Aorta (tissue), 5 donors: ENCODE measurements around the gene SLC37A4. TPM values are rescaled to one million over a fixed set of nuclear protein-coding genes. Genes with fewer than 3 reads are reported as not detected.
A peak's percentile ranks its signal among the peaks of the same experiment; 100 is the strongest.
"Not testable (repeated sequence)": the region's sequence is repeated elsewhere in the genome, so short reads cannot be mapped to it uniquely, and the experiment has no call there.

Experiments used
- ATAC-seq: fragments of 200-7000 bp; cut with Tn5 transposase; one replicate; pipeline ENCODE4 v1.9.1; 2022; ENCODE audit warnings: moderate library complexity; ENCODE audit not compliant: low FRiP score
- DNase-seq, 2 donors: peaks; one replicate each; pipeline ENCODE4 v3.0.0-alpha.2; 2020
- H3K27ac ChIP-seq, 2 donors: one replicate each; pipeline ENCODE4 v1.5.1; 2013; ENCODE audit warnings: low read length in 2 of 2, mild to moderate bottlenecking in 2 of 2, moderate library complexity in 2 of 2, control low read depth in 1 of 2, inconsistent platforms in 1 of 2, low read depth in 1 of 2
- H3K27me3 ChIP-seq, 2 donors: one replicate each; pipeline ENCODE4 v1.6.1; 2013; ENCODE audit warnings: control low read depth in 1 of 2, low read length in 1 of 2, mild to moderate bottlenecking in 1 of 2, moderate library complexity in 1 of 2; ENCODE audit not compliant: insufficient read depth in 2 of 2, control insufficient read depth in 1 of 2
- H3K36me3 ChIP-seq, 2 donors: one replicate each; pipeline ENCODE4 v1.6.1; 2013; ENCODE audit warnings: control low read depth in 1 of 2, low read length in 1 of 2, mild to moderate bottlenecking in 1 of 2; ENCODE audit not compliant: insufficient read depth in 2 of 2, control insufficient read depth in 1 of 2
- H3K4me1 ChIP-seq, 2 donors: one replicate each; pipeline ENCODE4 v1.6.1; 2013; ENCODE audit warnings: low read length in 2 of 2, control low read depth in 1 of 2, mild to moderate bottlenecking in 1 of 2, moderate library complexity in 1 of 2; ENCODE audit not compliant: insufficient read depth in 2 of 2, control insufficient read depth in 1 of 2
- H3K4me3 ChIP-seq, 2 donors: one replicate each; pipeline ENCODE4 v1.5.1; 2013; ENCODE audit warnings: low read length in 2 of 2, control low read depth in 1 of 2, mild to moderate bottlenecking in 1 of 2
- H3K9me3 ChIP-seq: one replicate; pipeline ENCODE4 v1.6.1; 2013; ENCODE audit warnings: mild to moderate bottlenecking, low read length; ENCODE audit not compliant: control insufficient read depth
- WGBS, 2 donors: extraction: QIAGEN DNeasy Blood & Tissue Kit; methylation state at CpG; one replicate each; pipeline ENCODE4 v1.1.7; 2013; 5-methylcytosine and 5-hydroxymethylcytosine counted together
- intact Hi-C, 2 donors: fragments of 100-400 bp; cut with DNase I; formaldehyde crosslinking; loops; one replicate each; pipeline versions ENCODE4 v1.14.2 to v1.15.0; 2022
- polyA plus RNA-seq, 2 donors: library from polyadenylated mRNA; stranded (reverse); fragments of 200-250 nt; gene quantifications; one replicate each; pipeline ENCODE4 v1.2.3, GENCODE V29; 2013
- total RNA-seq, 2 donors: library from RNA; stranded (reverse); fragmentation: NEBNext Ultra II Directional; extraction: Animal tissue kit (Norgen Biotek cat#: 25700); gene quantifications; one replicate each; pipeline ENCODE4 v1.2.1, GENCODE V29; 2021
- donor health status: healthy with polysubstance abuse.
- donor health status: Bipolar disorder and iron deficiency.
- donor health status: DM: no; HTN: no; CAD: no.
- donor health status: DM: no; HTN: no; CAD: no.
- donor health status: DM: yes; HTN: yes; CAD: no.

Gene SLC37A4
- total and polyA plus RNA-seq, 4 donors = 7.8 to 12.9 (median 8.7) TPM

GRCh38 chr11:119047205-119047604 is 16.5 kb upstream of the SLC37A4 start:
- Histone ChIP-seq H3K27me3 (no peaks in the 10 kb centered on the region), H3K4me3 (no peak overlapping the region), H3K4me1 (no peaks in the 10 kb centered on the region), H3K27ac (no peak overlapping the region), H3K36me3 (peaks cover 0 to 10% of the 10 kb centered on the region in 2 donors), H3K9me3 (no peaks in the 10 kb centered on the region)
- ATAC-seq (no peak), DNase-seq (no peak)
- 96 to 97% methylated on average over 6 of the region's 6 CpGs for WGBS, 2 donors
- intact Hi-C loops = no loop called here

- peaks cover 0 to 8% of the 10 kb centered on the region in 2 donors for H3K36me3 ChIP-seq
- intact Hi-C loops = no loop called here
- DNase-seq = no peak
- H3K4me1 ChIP-seq = no peaks in the 10 kb centered on the region
- H3K4me3 ChIP-seq = no peak overlapping the region
- WGBS, 2 donors = 93 to 95% methylated on average over 6 of the region's 6 CpGs
- no peak overlapping the region for H3K27ac ChIP-seq
- no peak for ATAC-seq
- no peaks in the 10 kb centered on the region for H3K9me3 ChIP-seq
- no peaks in the 10 kb centered on the region for H3K27me3 ChIP-seq
These were observed 15.8 kb upstream of the SLC37A4 start for GRCh38 chr11:119046489-119046888.

GRCh38 chr11:119044708-119045107 is 14.0 kb upstream of the SLC37A4 start:
- ATAC-seq = no peak
- Histone ChIP-seq H3K27me3 (no peaks in the 10 kb centered on the region), H3K9me3 (no peaks in the 10 kb centered on the region), H3K27ac (no peak overlapping the region), H3K4me3 (no peak overlapping the region), H3K36me3 (peaks cover 0 to 8% of the 10 kb centered on the region in 2 donors), H3K4me1 (no peaks in the 10 kb centered on the region)
- intact Hi-C loops = no loop called here
- 55 to 65% methylated on average over 6 of the region's 6 CpGs for WGBS, 2 donors
- no peak for DNase-seq

GRCh38 chr11:119042927-119043326 is 12.2 kb upstream of the SLC37A4 start:
- 89 to 91% methylated on average over 9 of the region's 9 CpGs for WGBS, 2 donors
- H3K27me3 ChIP-seq = no peaks in the 10 kb centered on the region
- no peak overlapping the region for H3K27ac ChIP-seq
- no peaks in the 10 kb centered on the region for H3K9me3 ChIP-seq
- DNase-seq = no peak
- no peaks in the 10 kb centered on the region for H3K4me1 ChIP-seq
- peaks cover 0 to 8% of the 10 kb centered on the region in 2 donors for H3K36me3 ChIP-seq
- no peak overlapping the region for H3K4me3 ChIP-seq
- no peak for ATAC-seq
- intact Hi-C loops = no loop called here

GRCh38 chr11:119041821-119042514 is 11.3 kb upstream of the SLC37A4 start:
- ATAC-seq = no peak
- 82 to 84% methylated on average over 4 of the region's 4 CpGs for WGBS, 2 donors
- Histone ChIP-seq H3K36me3 (peaks cover 0 to 4% of the 10 kb centered on the region in 2 donors), H3K27me3 (no peaks in the 10 kb centered on the region), H3K9me3 (no peaks in the 10 kb centered on the region), H3K27ac (no peak overlapping the region), H3K4me3 (no peak overlapping the region), H3K4me1 (no peaks in the 10 kb centered on the region)
- intact Hi-C loops = no loop called here
- no peak for DNase-seq

GRCh38 chr11:119039471-119039870 is 8.8 kb upstream of the SLC37A4 start:
- H3K27me3 ChIP-seq, H3K4me3 ChIP-seq, H3K9me3 ChIP-seq, DNase-seq, H3K27ac ChIP-seq, H3K4me1 ChIP-seq, intact Hi-C loops, H3K36me3 ChIP-seq, ATAC-seq: not testable (repeated sequence)
- WGBS, 2 donors = 46% methylated on average over 7 to 11 of the region's 11 CpGs

GRCh38 chr11:119038884-119039283 is 8.2 kb upstream of the SLC37A4 start:
- 86% methylated on average over 5 of the region's 5 CpGs for WGBS, 2 donors
- ATAC-seq (no peak), DNase-seq (peak in 1 of 2 donors; percentile 31)
- H3K9me3 ChIP-seq = no peaks in the 10 kb centered on the region
- no peaks in the 10 kb centered on the region for H3K27me3 ChIP-seq
- H3K36me3 ChIP-seq = no peaks in the 10 kb centered on the region
- H3K27ac ChIP-seq = no peak overlapping the region
- no peaks in the 10 kb centered on the region for H3K4me1 ChIP-seq
- no peak overlapping the region for H3K4me3 ChIP-seq
- intact Hi-C loops = no loop called here

GRCh38 chr11:119034813-119035212 is 4.1 kb upstream of the SLC37A4 start:
- H3K27ac ChIP-seq = no peak overlapping the region
- intact Hi-C loops = no loop called here
- no peak for DNase-seq
- H3K36me3 ChIP-seq = no peaks in the 10 kb centered on the region
- no peaks in the 10 kb centered on the region for H3K9me3 ChIP-seq
- no peak for ATAC-seq
- H3K27me3 ChIP-seq = no peaks in the 10 kb centered on the region
- H3K4me1 ChIP-seq = no peaks in the 10 kb centered on the region
- WGBS, 2 donors = 76 to 81% methylated on average over 3 of the region's 3 CpGs
- H3K4me3 ChIP-seq = no peak overlapping the region

DNA sequence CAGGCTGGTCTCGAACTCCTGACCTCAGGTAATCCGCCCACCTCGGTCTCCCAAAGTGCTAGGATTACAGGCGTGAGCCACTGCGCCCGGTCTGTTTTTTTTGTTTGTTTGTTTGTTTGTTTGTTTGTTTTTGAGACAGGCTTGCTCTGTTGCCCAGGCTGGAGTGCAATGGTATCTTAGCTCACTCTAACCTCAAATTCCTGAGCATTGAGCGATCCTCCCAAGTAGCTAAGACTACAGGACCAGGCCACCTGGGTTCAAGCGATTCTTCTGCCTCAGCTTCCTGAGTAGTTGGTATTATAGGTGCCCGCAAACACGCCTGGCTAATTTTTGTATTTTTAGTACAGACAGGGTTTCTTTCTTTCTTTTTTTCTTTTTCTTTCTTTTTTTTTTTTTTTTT is 2.7 kb upstream of the SLC37A4 start:
- H3K4me1 ChIP-seq, H3K27ac ChIP-seq, intact Hi-C loops, H3K27me3 ChIP-seq, H3K4me3 ChIP-seq, ATAC-seq, H3K9me3 ChIP-seq, H3K36me3 ChIP-seq: not testable (repeated sequence)
- peak in 1 of 2 donors; percentile 36 for DNase-seq
- 83 to 88% methylated on average over 10 of the region's 10 CpGs for WGBS, 2 donors
